Measurements from ENCODE around the gene ASPA. TPM values are rescaled to one million over a fixed set of nuclear protein-coding genes. Genes with fewer than 3 reads are reported as not detected.

The ASPA gene
- total RNA-seq, 1 donor from 2014 or later: not detected

- no peak overlapping the region for H3K4me3 ChIP-seq (ENCODE audit: insufficient read depth, low read depth, low read length)
- no peak overlapping the region for H3K4me3 Mint-ChIP-seq (ENCODE audit: unreplicated experiment)
- H3K4me1 ChIP-seq (ENCODE audit: insufficient read depth, low read length): no peaks in the 10 kb centered on the region
- no peaks in the 10 kb centered on the region for H3K36me3 Mint-ChIP-seq (ENCODE audit: low read depth, unreplicated experiment)
- no peak overlapping the region for H3K4me2 ChIP-seq (ENCODE audit: low read length)
- DNase-seq (ENCODE audit: low read depth) (no peak), FAIRE-seq (no peak)
- no peaks in the 10 kb centered on the region for H3K36me3 ChIP-seq (ENCODE audit: insufficient read depth, low read length)
- H3K9ac ChIP-seq (ENCODE audit: low read length): no peak overlapping the region
- peaks cover 5% of the 10 kb centered on the region for H3K27me3 Mint-ChIP-seq (ENCODE audit: low read depth, unreplicated experiment)
- no peaks in the 10 kb centered on the region for H4K20me1 ChIP-seq (ENCODE audit: insufficient read depth, low read length)
- no peak overlapping the region for H3K27ac ChIP-seq (ENCODE audit: low read depth, low read length)
- H3K27ac Mint-ChIP-seq (ENCODE audit: unreplicated experiment): no peak overlapping the region
- no peaks in the 10 kb centered on the region for H3K9me3 ChIP-seq (ENCODE audit: insufficient read depth, low read depth, low read length)
- H3K27me3 ChIP-seq (ENCODE audit: insufficient read depth, low read length): no peaks in the 10 kb centered on the region
- H3K9me3 Mint-ChIP-seq (ENCODE audit: unreplicated experiment): no peaks in the 10 kb centered on the region
- no peak overlapping the region for H2AFZ ChIP-seq (ENCODE audit: low read depth, low read length)
- no peak for TF ChIP-seq CTCF (IDR thresholded peaks at IDR 0.05; ENCODE audit: insufficient read depth, low read depth, low read length)
- TF ChIP-seq EZH2 (IDR thresholded peaks at IDR 0.05; ENCODE audit: insufficient read depth, low read length): no peak
- H3K4me1 Mint-ChIP-seq (ENCODE audit: low read depth, unreplicated experiment): no peaks in the 10 kb centered on the region
- H3K79me2 ChIP-seq (ENCODE audit: insufficient read depth, low read length): no peaks in the 10 kb centered on the region
Measured at GRCh38 chr17:3475251-3475685, 529 bp upstream of the ASPA start.

GRCh38 chr17:3479988-3480387, 4.2 kb downstream of the ASPA start:
- Mint-ChIP-seq H3K4me3 (ENCODE audit: unreplicated experiment) (no peak overlapping the region), H3K9me3 (ENCODE audit: unreplicated experiment) (no peaks in the 10 kb centered on the region), H3K36me3 (ENCODE audit: low read depth, unreplicated experiment) (no peaks in the 10 kb centered on the region), H3K27me3 (ENCODE audit: low read depth, unreplicated experiment) (peaks cover 5% of the 10 kb centered on the region), H3K4me1 (ENCODE audit: low read depth, unreplicated experiment) (no peaks in the 10 kb centered on the region), H3K27ac (ENCODE audit: unreplicated experiment) (no peak overlapping the region)
- no peak overlapping the region for H3K4me3 ChIP-seq (ENCODE audit: insufficient read depth, low read depth, low read length)
- no peaks in the 10 kb centered on the region for H3K79me2 ChIP-seq (ENCODE audit: insufficient read depth, low read length)
- FAIRE-seq (no peak), DNase-seq (ENCODE audit: low read depth) (no peak)
- H3K9ac ChIP-seq (ENCODE audit: low read length): no peak overlapping the region
- H3K27me3 ChIP-seq (ENCODE audit: insufficient read depth, low read length): no peaks in the 10 kb centered on the region
- H3K36me3 ChIP-seq (ENCODE audit: insufficient read depth, low read length): no peaks in the 10 kb centered on the region
- no peaks in the 10 kb centered on the region for H3K9me3 ChIP-seq (ENCODE audit: insufficient read depth, low read depth, low read length)
- no peak for TF ChIP-seq EZH2 (IDR thresholded peaks at IDR 0.05; ENCODE audit: insufficient read depth, low read length)
- no peak for TF ChIP-seq CTCF (IDR thresholded peaks at IDR 0.05; ENCODE audit: insufficient read depth, low read depth, low read length)
- no peak overlapping the region for H3K27ac ChIP-seq (ENCODE audit: low read depth, low read length)
- H2AFZ ChIP-seq (ENCODE audit: low read depth, low read length): no peak overlapping the region
- H4K20me1 ChIP-seq (ENCODE audit: insufficient read depth, low read length): no peaks in the 10 kb centered on the region
- no peak overlapping the region for H3K4me2 ChIP-seq (ENCODE audit: low read length)
- H3K4me1 ChIP-seq (ENCODE audit: insufficient read depth, low read length): no peaks in the 10 kb centered on the region

GRCh38 chr17:3482852-3483251, 7.1 kb downstream of the ASPA start:
- TF ChIP-seq EZH2 (IDR thresholded peaks at IDR 0.05; ENCODE audit: insufficient read depth, low read length) (no peak), CTCF (IDR thresholded peaks at IDR 0.05; ENCODE audit: insufficient read depth, low read depth, low read length) (no peak)
- Mint-ChIP-seq H3K9me3 (ENCODE audit: unreplicated experiment) (no peaks in the 10 kb centered on the region), H3K27me3 (ENCODE audit: low read depth, unreplicated experiment) (peaks cover 8% of the 10 kb centered on the region), H3K36me3 (ENCODE audit: low read depth, unreplicated experiment) (no peaks in the 10 kb centered on the region), H3K4me1 (ENCODE audit: low read depth, unreplicated experiment) (no peaks in the 10 kb centered on the region), H3K27ac (ENCODE audit: unreplicated experiment) (no peak overlapping the region), H3K4me3 (ENCODE audit: unreplicated experiment) (no peak overlapping the region)
- H3K4me1 ChIP-seq (ENCODE audit: insufficient read depth, low read length): no peaks in the 10 kb centered on the region
- FAIRE-seq: no peak
- no peak overlapping the region for H3K4me3 ChIP-seq (ENCODE audit: insufficient read depth, low read depth, low read length)
- H3K4me2 ChIP-seq (ENCODE audit: low read length): no peak overlapping the region
- H2AFZ ChIP-seq (ENCODE audit: low read depth, low read length): no peak overlapping the region
- H3K9me3 ChIP-seq (ENCODE audit: insufficient read depth, low read depth, low read length): no peaks in the 10 kb centered on the region
- no peak overlapping the region for H3K9ac ChIP-seq (ENCODE audit: low read length)
- no peaks in the 10 kb centered on the region for H3K79me2 ChIP-seq (ENCODE audit: insufficient read depth, low read length)
- no peak for DNase-seq (ENCODE audit: low read depth)
- no peaks in the 10 kb centered on the region for H4K20me1 ChIP-seq (ENCODE audit: insufficient read depth, low read length)
- H3K36me3 ChIP-seq (ENCODE audit: insufficient read depth, low read length): no peaks in the 10 kb centered on the region
- H3K27ac ChIP-seq (ENCODE audit: low read depth, low read length): no peak overlapping the region
- no peaks in the 10 kb centered on the region for H3K27me3 ChIP-seq (ENCODE audit: insufficient read depth, low read length)
